ENCODE results near the gene FER1L5.
"Not testable (repeated sequence)": the region's sequence is repeated elsewhere in the genome, so short reads cannot be mapped to it uniquely, and the experiment has no call there.

FER1L5 gene

GRCh38 chr2:96663177-96663576 lies 20.6 kb downstream of the FER1L5 start:
- no peaks in the 10 kb centered on the region for H3K27me3 ChIP-seq (ENCODE audit: control insufficient read depth, insufficient read depth, low read length)
- no peaks in the 10 kb centered on the region for H3K4me1 ChIP-seq (ENCODE audit: control insufficient read depth, low read depth, low read length)
- H3K4me3 ChIP-seq (ENCODE audit: low read length), result no peak overlapping the region
- no peak overlapping the region for H3K9ac ChIP-seq (ENCODE audit: low read length)
- H3K27ac ChIP-seq (ENCODE audit: low read length), result no peak overlapping the region
- H3K36me3 ChIP-seq (ENCODE audit: control insufficient read depth, low read depth, low read length), result no peaks in the 10 kb centered on the region
- H3K9me3 ChIP-seq (ENCODE audit: control insufficient read depth, low read depth, low read length), result no peaks in the 10 kb centered on the region

- no peak overlapping the region for H3K9ac ChIP-seq (ENCODE audit: low read length)
- H3K27me3 ChIP-seq (ENCODE audit: control insufficient read depth, insufficient read depth, low read length), result no peaks in the 10 kb centered on the region
- H3K36me3 ChIP-seq (ENCODE audit: control insufficient read depth, low read depth, low read length), result no peaks in the 10 kb centered on the region
- no peak overlapping the region for H3K4me3 ChIP-seq (ENCODE audit: low read length)
- no peaks in the 10 kb centered on the region for H3K9me3 ChIP-seq (ENCODE audit: control insufficient read depth, low read depth, low read length)
- H3K27ac ChIP-seq (ENCODE audit: low read length), result no peak overlapping the region
- no peaks in the 10 kb centered on the region for H3K4me1 ChIP-seq (ENCODE audit: control insufficient read depth, low read depth, low read length)
Observed at GRCh38 chr2:96663829-96664228, 21.3 kb downstream of the FER1L5 start.

GRCh38 chr2:96664366-96664925 lies 21.9 kb downstream of the FER1L5 start:
- H3K27ac ChIP-seq (ENCODE audit: low read length), result no peak overlapping the region
- no peaks in the 10 kb centered on the region for H3K9me3 ChIP-seq (ENCODE audit: control insufficient read depth, low read depth, low read length)
- no peaks in the 10 kb centered on the region for H3K27me3 ChIP-seq (ENCODE audit: control insufficient read depth, insufficient read depth, low read length)
- H3K4me1 ChIP-seq (ENCODE audit: control insufficient read depth, low read depth, low read length), result no peaks in the 10 kb centered on the region
- H3K4me3 ChIP-seq (ENCODE audit: low read length), result no peak overlapping the region
- H3K9ac ChIP-seq (ENCODE audit: low read length), result no peak overlapping the region
- no peaks in the 10 kb centered on the region for H3K36me3 ChIP-seq (ENCODE audit: control insufficient read depth, low read depth, low read length)

GRCh38 chr2:96665083-96665569 lies 22.6 kb downstream of the FER1L5 start:
- no peaks in the 10 kb centered on the region for H3K36me3 ChIP-seq (ENCODE audit: control insufficient read depth, low read depth, low read length)
- no peak overlapping the region for H3K9ac ChIP-seq (ENCODE audit: low read length)
- H3K9me3 ChIP-seq (ENCODE audit: control insufficient read depth, low read depth, low read length), result no peaks in the 10 kb centered on the region
- H3K4me3 ChIP-seq (ENCODE audit: low read length), result no peak overlapping the region
- H3K27me3 ChIP-seq (ENCODE audit: control insufficient read depth, insufficient read depth, low read length), result no peaks in the 10 kb centered on the region
- H3K27ac ChIP-seq (ENCODE audit: low read length), result no peak overlapping the region
- no peaks in the 10 kb centered on the region for H3K4me1 ChIP-seq (ENCODE audit: control insufficient read depth, low read depth, low read length)

- not testable (repeated sequence) for H3K9me3 ChIP-seq (ENCODE audit: control insufficient read depth, low read depth, low read length); H3K9ac ChIP-seq (ENCODE audit: low read length); H3K27ac ChIP-seq (ENCODE audit: low read length); H3K4me1 ChIP-seq (ENCODE audit: control insufficient read depth, low read depth, low read length); H3K4me3 ChIP-seq (ENCODE audit: low read length); H3K36me3 ChIP-seq (ENCODE audit: control insufficient read depth, low read depth, low read length); H3K27me3 ChIP-seq (ENCODE audit: control insufficient read depth, insufficient read depth, low read length)
Observed at GRCh38 chr2:96665717-96666116, 23.2 kb downstream of the FER1L5 start.

GRCh38 chr2:96668771-96669170 lies 26.2 kb downstream of the FER1L5 start:
- Histone ChIP-seq H3K27ac (ENCODE audit: low read length) (no peak overlapping the region), H3K4me1 (ENCODE audit: control insufficient read depth, low read depth, low read length) (no peaks in the 10 kb centered on the region), H3K4me3 (ENCODE audit: low read length) (no peak overlapping the region), H3K9ac (ENCODE audit: low read length) (no peak overlapping the region), H3K36me3 (ENCODE audit: control insufficient read depth, low read depth, low read length) (no peaks in the 10 kb centered on the region), H3K27me3 (ENCODE audit: control insufficient read depth, insufficient read depth, low read length) (no peaks in the 10 kb centered on the region), H3K9me3 (ENCODE audit: control insufficient read depth, low read depth, low read length) (no peaks in the 10 kb centered on the region)

GRCh38 chr2:96669539-96670215 lies 27.1 kb downstream of the FER1L5 start:
- Histone ChIP-seq H3K36me3 (ENCODE audit: control insufficient read depth, low read depth, low read length) (no peaks in the 10 kb centered on the region), H3K9me3 (ENCODE audit: control insufficient read depth, low read depth, low read length) (no peaks in the 10 kb centered on the region), H3K4me3 (ENCODE audit: low read length) (no peak overlapping the region), H3K27me3 (ENCODE audit: control insufficient read depth, insufficient read depth, low read length) (no peaks in the 10 kb centered on the region), H3K4me1 (ENCODE audit: control insufficient read depth, low read depth, low read length) (no peaks in the 10 kb centered on the region), H3K9ac (ENCODE audit: low read length) (no peak overlapping the region), H3K27ac (ENCODE audit: low read length) (no peak overlapping the region)

GRCh38 chr2:96679848-96680247 lies 37.3 kb downstream of the FER1L5 start:
- H3K4me3 ChIP-seq (ENCODE audit: low read length), result no peak overlapping the region
- H3K9me3 ChIP-seq (ENCODE audit: control insufficient read depth, low read depth, low read length), result no peaks in the 10 kb centered on the region
- no peak overlapping the region for H3K27ac ChIP-seq (ENCODE audit: low read length)
- H3K27me3 ChIP-seq (ENCODE audit: control insufficient read depth, insufficient read depth, low read length), result no peaks in the 10 kb centered on the region
- H3K36me3 ChIP-seq (ENCODE audit: control insufficient read depth, low read depth, low read length), result no peaks in the 10 kb centered on the region
- no peak overlapping the region for H3K9ac ChIP-seq (ENCODE audit: low read length)
- peaks cover 7% of the 10 kb centered on the region for H3K4me1 ChIP-seq (ENCODE audit: control insufficient read depth, low read depth, low read length)

- no peak overlapping the region for H3K4me3 ChIP-seq (ENCODE audit: low read length)
- H3K4me1 ChIP-seq (ENCODE audit: control insufficient read depth, low read depth, low read length), result peaks cover 7% of the 10 kb centered on the region
- H3K27ac ChIP-seq (ENCODE audit: low read length), result no peak overlapping the region
- no peaks in the 10 kb centered on the region for H3K36me3 ChIP-seq (ENCODE audit: control insufficient read depth, low read depth, low read length)
- H3K9ac ChIP-seq (ENCODE audit: low read length), result no peak overlapping the region
- H3K9me3 ChIP-seq (ENCODE audit: control insufficient read depth, low read depth, low read length), result no peaks in the 10 kb centered on the region
- no peaks in the 10 kb centered on the region for H3K27me3 ChIP-seq (ENCODE audit: control insufficient read depth, insufficient read depth, low read length)
Observed at GRCh38 chr2:96680561-96681141, 38.1 kb downstream of the FER1L5 start.

GRCh38 chr2:96681540-96681939 lies 39.0 kb downstream of the FER1L5 start:
- no peak overlapping the region for H3K9ac ChIP-seq (ENCODE audit: low read length)
- H3K36me3 ChIP-seq (ENCODE audit: control insufficient read depth, low read depth, low read length), result no peaks in the 10 kb centered on the region
- H3K27me3 ChIP-seq (ENCODE audit: control insufficient read depth, insufficient read depth, low read length), result no peaks in the 10 kb centered on the region
- peaks cover 7% of the 10 kb centered on the region for H3K4me1 ChIP-seq (ENCODE audit: control insufficient read depth, low read depth, low read length)
- H3K9me3 ChIP-seq (ENCODE audit: control insufficient read depth, low read depth, low read length), result no peaks in the 10 kb centered on the region
- no peak overlapping the region for H3K4me3 ChIP-seq (ENCODE audit: low read length)
- no peak overlapping the region for H3K27ac ChIP-seq (ENCODE audit: low read length)

- Histone ChIP-seq H3K9ac (ENCODE audit: low read length) (no peak overlapping the region), H3K27ac (ENCODE audit: low read length) (no peak overlapping the region), H3K27me3 (ENCODE audit: control insufficient read depth, insufficient read depth, low read length) (no peaks in the 10 kb centered on the region), H3K4me3 (ENCODE audit: low read length) (no peak overlapping the region), H3K36me3 (ENCODE audit: control insufficient read depth, low read depth, low read length) (no peaks in the 10 kb centered on the region), H3K9me3 (ENCODE audit: control insufficient read depth, low read depth, low read length) (no peaks in the 10 kb centered on the region), H3K4me1 (ENCODE audit: control insufficient read depth, low read depth, low read length) (peaks cover 7% of the 10 kb centered on the region)
Observed at GRCh38 chr2:96683307-96683706, 40.7 kb downstream of the FER1L5 start.

Measured in iPS-18a (cell line).